PC-9 (cell line): ENCODE results near the gene SOX1. TPM values are rescaled to one million over a fixed set of nuclear protein-coding genes. Genes with fewer than 3 reads are reported as not detected.

ENCODE experiments used
- BruUV-seq: library from RNA; stranded (reverse); fragments of 400-500 nt; replicated peaks from 2 replicates; lab custom pipeline; 2021; lab: Mats Ljungman, UMichigan
- CTCF ChIA-PET: fragments of 300-600 bp; sonication (Branson Sonifier 250); formaldehyde crosslinking; loops from one replicate; lab custom pipeline; 2022; ENCODE audit warnings: antibody characterized with exemption; lab: Charles Lee
- POLR2A ChIA-PET: fragments of 300-600 bp; sonication (Branson Sonifier 250); formaldehyde crosslinking; loops from one replicate; lab custom pipeline; 2022; ENCODE audit warnings: antibody characterized with exemption; ENCODE audit not compliant: unreplicated experiment; lab: Charles Lee
- DNase-seq, 2 experiments: peaks; one replicate each; pipeline versions ENCODE4 v3.0.0 to v3.0.0-alpha.2; 2015 to 2022; ENCODE audit warnings: mixed read lengths in 1 of 2
- H2AFZ ChIP-seq: fragments of 200-600 bp; sonication (generic); 2 replicates; pipeline ENCODE4 v1.8.1; 2017; ENCODE audit warnings: antibody characterized with exemption
- H3F3A ChIP-seq: fragments of 200-600 bp; sonication (generic); 2 replicates; pipeline ENCODE4 v1.8.1; 2017; ENCODE audit warnings: antibody characterized with exemption, mild to moderate bottlenecking, low read depth; ENCODE audit not compliant: insufficient read depth
- H3K27ac ChIP-seq: fragments of 200-600 bp; sonication (generic); 2 replicates; pipeline ENCODE4 v1.6.1; 2016; ENCODE audit warnings: mixed run types
- H3K27me3 ChIP-seq: fragments of 200-600 bp; sonication (generic); 2 replicates; pipeline ENCODE4 v1.6.1; 2016; ENCODE audit warnings: low read depth, mixed run types; ENCODE audit not compliant: insufficient read depth
- H3K36me3 ChIP-seq: fragments of 200-600 bp; sonication (generic); 2 replicates; pipeline ENCODE4 v1.6.1; 2016; ENCODE audit warnings: low read depth, mixed run types
- H3K4me1 ChIP-seq: fragments of 200-600 bp; sonication (generic); replicated peaks from 2 replicates; pipeline ENCODE4 v1.6.1; 2016; ENCODE audit warnings: mixed run types; ENCODE audit not compliant: insufficient read depth
- H3K4me2 ChIP-seq: fragments of 200-600 bp; sonication (generic); 2 replicates; pipeline ENCODE4 v1.6.1; 2017; ENCODE audit warnings: mixed run types
- H3K4me3 ChIP-seq: fragments of 200-600 bp; sonication (generic); 2 replicates; pipeline ENCODE4 v1.6.1; 2016; ENCODE audit warnings: mixed run types
- H3K79me2 ChIP-seq: fragments of 200-600 bp; sonication (generic); 2 replicates; pipeline ENCODE4 v1.6.1; 2017; ENCODE audit warnings: low read depth, mixed run types
- H3K9me2 ChIP-seq: fragments of 200-600 bp; sonication (generic); 2 replicates; pipeline ENCODE4 v1.8.1; 2017; ENCODE audit warnings: mild to moderate bottlenecking; ENCODE audit not compliant: insufficient read depth
- H3K9me3 ChIP-seq: fragments of 200-600 bp; sonication (generic); 2 replicates; pipeline ENCODE4 v1.8.1; 2016; ENCODE audit warnings: low read depth; ENCODE audit not compliant: insufficient read depth
- H4K20me1 ChIP-seq: fragments of 200-600 bp; sonication (generic); 2 replicates; pipeline ENCODE4 v1.8.1; 2017; ENCODE audit not compliant: insufficient read depth
- CTCF ChIP-seq: fragments of 200-600 bp; sonication (generic); conservative IDR thresholded peaks from 2 replicates; pipeline ENCODE4 v1.6.1; 2017; ENCODE audit warnings: mixed run types, antibody characterized with exemption, mild to moderate bottlenecking, moderate library complexity
- EZH2 ChIP-seq: fragments of 200-600 bp; sonication (generic); IDR thresholded peaks from 2 replicates; pipeline ENCODE4 v1.8.0; 2017; ENCODE audit warnings: antibody characterized with exemption, low read depth
- intact Hi-C: fragments of 100-400 bp; cut with micrococcal nuclease; formaldehyde crosslinking; loops from one replicate; pipeline ENCODE4 v1.10.0; 2022; ENCODE audit not compliant: unreplicated experiment
- total RNA-seq: library from RNA; stranded (reverse); gene quantifications from 2 replicates; pipeline ENCODE4 v1.2.3, GENCODE V29; 2021

Gene SOX1
- total RNA-seq, 1 experiment from 2014 or later = not detected

GRCh38 chr13:112052213-112052612 is 14.7 kb upstream of the SOX1 start:
- H4K20me1 ChIP-seq = no peaks in the 10 kb centered on the region
- H3K27ac ChIP-seq = no peak overlapping the region
- H3K4me2 ChIP-seq = no peak overlapping the region
- no peaks in the 10 kb centered on the region for H3K36me3 ChIP-seq
- no peaks in the 10 kb centered on the region for H3K4me1 ChIP-seq
- no peak for TF ChIP-seq CTCF
- TF ChIP-seq EZH2 = no peak
- DNase-seq = no peak
- intact Hi-C loops = no loop called here
- ChIA-PET POLR2A (no interaction called here), CTCF (no interaction called here)
- H3K79me2 ChIP-seq = no peaks in the 10 kb centered on the region
- no peaks in the 10 kb centered on the region for H3K9me3 ChIP-seq
- H3K9me2 ChIP-seq = no peaks in the 10 kb centered on the region
- no peak overlapping the region for H2AFZ ChIP-seq
- no peaks in the 10 kb centered on the region for H3F3A ChIP-seq
- no TSS peak for BruUV-seq
- no peak overlapping the region for H3K4me3 ChIP-seq
- H3K27me3 ChIP-seq = peaks cover 65% of the 10 kb centered on the region

GRCh38 chr13:112053167-112053743 is 13.7 kb upstream of the SOX1 start:
- intact Hi-C loops = no loop called here
- Histone ChIP-seq H3K79me2 (no peaks in the 10 kb centered on the region), H3K9me2 (no peaks in the 10 kb centered on the region), H2AFZ (no peak overlapping the region), H3K27me3 (peaks cover 62% of the 10 kb centered on the region), H3K36me3 (no peaks in the 10 kb centered on the region), H3K9me3 (no peaks in the 10 kb centered on the region), H3K4me3 (no peak overlapping the region), H3K27ac (no peak overlapping the region), H3F3A (no peaks in the 10 kb centered on the region), H4K20me1 (no peaks in the 10 kb centered on the region), H3K4me1 (no peaks in the 10 kb centered on the region), H3K4me2 (no peak overlapping the region)
- BruUV-seq = no TSS peak
- TF ChIP-seq CTCF = no peak
- TF ChIP-seq EZH2 = no peak
- DNase-seq = no peak
- ChIA-PET CTCF (no interaction called here), POLR2A (no interaction called here)

- TF ChIP-seq CTCF (no peak), EZH2 (no peak)
- ChIA-PET CTCF (no interaction called here), POLR2A (no interaction called here)
- Histone ChIP-seq H2AFZ (no peak overlapping the region), H3K9me3 (no peaks in the 10 kb centered on the region), H3K9me2 (no peaks in the 10 kb centered on the region), H3K4me2 (no peak overlapping the region), H3F3A (no peaks in the 10 kb centered on the region), H4K20me1 (no peaks in the 10 kb centered on the region), H3K79me2 (no peaks in the 10 kb centered on the region), H3K27ac (no peak overlapping the region), H3K4me1 (no peaks in the 10 kb centered on the region), H3K4me3 (no peak overlapping the region), H3K27me3 (peaks cover 62% of the 10 kb centered on the region), H3K36me3 (no peaks in the 10 kb centered on the region)
- intact Hi-C loops = no loop called here
- no TSS peak for BruUV-seq
- no peak for DNase-seq
These were observed 13.0 kb upstream of the SOX1 start for GRCh38 chr13:112053744-112054615.
